IPS-NIHi7 (cell line): ENCODE data around the gene ELMO3.

Experiments
- DNase-seq: peaks from one replicate; pipeline ENCODE4 v3.0.0; 2012; ENCODE audit warnings: mixed read lengths; ENCODE audit errors: extremely low spot score

Gene ELMO3

GRCh38 chr16:67216612-67217490 is 17.9 kb downstream of the ELMO3 start:
- DNase-seq: no peak

- DNase-seq: no peak
Measured at GRCh38 chr16:67223992-67224391, 25.1 kb downstream of the ELMO3 start.

GRCh38 chr16:67226295-67226803 is 27.4 kb downstream of the ELMO3 start:
- no peak for DNase-seq

GRCh38 chr16:67226804-67227566 is 28.1 kb downstream of the ELMO3 start, which contains the start of gene TMEM208:
TMEM208 (plus strand) TSS chr16:67227130; CDS start chr16:67227219, 89 bp downstream.
- peak; percentile 100 for DNase-seq

- DNase-seq: no peak
Measured at GRCh38 chr16:67227567-67227921, 28.6 kb downstream of the ELMO3 start.

GRCh38 chr16:67228034-67228785 is 29.3 kb downstream of the ELMO3 start:
- no peak for DNase-seq

GRCh38 chr16:67228905-67229304 is 30.0 kb downstream of the ELMO3 start:
- no peak for DNase-seq

- DNase-seq: no peak
Measured at GRCh38 chr16:67229906-67230808, 31.2 kb downstream of the ELMO3 start.

GRCh38 chr16:67230809-67231660 is 32.1 kb downstream of the ELMO3 start:
- no peak for DNase-seq

GRCh38 chr16:67233596-67233995 is 34.7 kb downstream of the ELMO3 start:
- DNase-seq: no peak

- DNase-seq: no peak
Measured at GRCh38 chr16:67234180-67234597, 35.3 kb downstream of the ELMO3 start.

- DNase-seq: no peak
Measured at GRCh38 chr16:67235816-67236562, 37.1 kb downstream of the ELMO3 start.

- DNase-seq: peak; percentile 98
Measured at GRCh38 chr16:67236563-67237395, 37.8 kb downstream of the ELMO3 start.

- DNase-seq: no peak
Measured at GRCh38 chr16:67237396-67238277, 38.7 kb downstream of the ELMO3 start.

- no peak for DNase-seq
Measured at GRCh38 chr16:67238278-67238575, 39.3 kb downstream of the ELMO3 start.

- DNase-seq: no peak
Measured at GRCh38 chr16:67238806-67239470, 40.0 kb downstream of the ELMO3 start.

GRCh38 chr16:67240506-67240905 is 41.6 kb downstream of the ELMO3 start:
- DNase-seq: no peak
